T-helper 9 cell (primary cell): ENCODE results near the gene MC1R.
"Not testable (repeated sequence)": the region's sequence is repeated elsewhere in the genome, so short reads cannot be mapped to it uniquely, and the experiment has no call there.

Experiments used
- DNase-seq: peaks from one replicate; pipeline ENCODE4 v3.0.0-alpha.2; 2020
- total RNA-seq, 2 donors: gene quantifications; one replicate each; lab custom pipeline; 2026; lab: John Stamatoyannopoulos, UW

Gene MC1R
- 3.4 to 5.6 reads per million in 2 donors for total RNA-seq

- no peak for DNase-seq
Measured at GRCh38 chr16:89918453-89919347, at the start of gene MC1R. MC1R (plus strand) TSS chr16:89918862; CDS start chr16:89919259, 397 bp downstream.

GRCh38 chr16:89869911-89870310, 48.8 kb upstream of the MC1R start:
- DNase-seq, result no peak

GRCh38 chr16:89870440-89870839, 48.2 kb upstream of the MC1R start:
- no peak for DNase-seq

- DNase-seq, result no peak
Measured at GRCh38 chr16:89871895-89872294, 46.8 kb upstream of the MC1R start.

GRCh38 chr16:89873109-89873971, 45.3 kb upstream of the MC1R start, which contains the start of gene TCF25:
TCF25 (plus strand) TSS chr16:89873592; CDS start chr16:89873668, 76 bp downstream.
- DNase-seq, result peak; percentile 88

GRCh38 chr16:89873972-89874689, 44.5 kb upstream of the MC1R start:
- DNase-seq, result peak; percentile 96

GRCh38 chr16:89879123-89879522, 39.5 kb upstream of the MC1R start:
- not testable (repeated sequence) for DNase-seq

- no peak for DNase-seq
Measured at GRCh38 chr16:89880477-89881367, 37.9 kb upstream of the MC1R start.

GRCh38 chr16:89881368-89881730, 37.3 kb upstream of the MC1R start:
- no peak for DNase-seq

- no peak for DNase-seq
Measured at GRCh38 chr16:89883346-89884040, 35.2 kb upstream of the MC1R start.

GRCh38 chr16:89884041-89884421, 34.6 kb upstream of the MC1R start:
- no peak for DNase-seq

- DNase-seq, result no peak
Measured at GRCh38 chr16:89887243-89887642, 31.4 kb upstream of the MC1R start.

- DNase-seq, result no peak
Measured at GRCh38 chr16:89890200-89890599, 28.5 kb upstream of the MC1R start.

- no peak for DNase-seq
Measured at GRCh38 chr16:89890886-89891657, 27.6 kb upstream of the MC1R start.

GRCh38 chr16:89892055-89892630, 26.5 kb upstream of the MC1R start:
- no peak for DNase-seq

GRCh38 chr16:89892635-89893034, 26.0 kb upstream of the MC1R start:
- DNase-seq, result no peak

- no peak for DNase-seq
Measured at GRCh38 chr16:89893642-89894548, 24.8 kb upstream of the MC1R start.

- DNase-seq, result no peak
Measured at GRCh38 chr16:89895482-89896250, 23.0 kb upstream of the MC1R start.
